Measurements from ENCODE around the gene NYAP2.

Gene NYAP2

GRCh38 chr2:225531559-225531958 lies 132.0 kb downstream of the NYAP2 start:
- H3K4me3 ChIP-seq (ENCODE audit: insufficient read depth, low read depth, low read length, poor library complexity, severe bottlenecking), result no peak overlapping the region
- H3K4me1 ChIP-seq (ENCODE audit: control insufficient read depth, insufficient read depth, low read length, poor library complexity, severe bottlenecking), result no peaks in the 10 kb centered on the region
- no peak for DNase-seq
- no peaks in the 10 kb centered on the region for H3K27me3 ChIP-seq (replicated peaks; ENCODE audit: control insufficient read depth, insufficient read depth, low read length, poor library complexity, severe bottlenecking)
- H3K36me3 ChIP-seq (ENCODE audit: control insufficient read depth, insufficient read depth, low read length), result no peaks in the 10 kb centered on the region
- no peak overlapping the region for H3K27ac ChIP-seq (ENCODE audit: insufficient read depth, low read length, poor library complexity, severe bottlenecking)
- no peaks in the 10 kb centered on the region for H3K9me3 ChIP-seq (ENCODE audit: control insufficient read depth, low read length)

GRCh38 chr2:225532096-225532495 lies 132.6 kb downstream of the NYAP2 start:
- no peaks in the 10 kb centered on the region for H3K36me3 ChIP-seq (ENCODE audit: control insufficient read depth, insufficient read depth, low read length)
- no peaks in the 10 kb centered on the region for H3K9me3 ChIP-seq (ENCODE audit: control insufficient read depth, low read length)
- H3K27me3 ChIP-seq (replicated peaks; ENCODE audit: control insufficient read depth, insufficient read depth, low read length, poor library complexity, severe bottlenecking), result no peaks in the 10 kb centered on the region
- no peaks in the 10 kb centered on the region for H3K4me1 ChIP-seq (ENCODE audit: control insufficient read depth, insufficient read depth, low read length, poor library complexity, severe bottlenecking)
- no peak overlapping the region for H3K27ac ChIP-seq (ENCODE audit: insufficient read depth, low read length, poor library complexity, severe bottlenecking)
- H3K4me3 ChIP-seq (ENCODE audit: insufficient read depth, low read depth, low read length, poor library complexity, severe bottlenecking), result no peak overlapping the region
- DNase-seq, result no peak

- H3K4me1 ChIP-seq (ENCODE audit: control insufficient read depth, insufficient read depth, low read length, poor library complexity, severe bottlenecking), result no peaks in the 10 kb centered on the region
- no peak for DNase-seq
- H3K27ac ChIP-seq (ENCODE audit: insufficient read depth, low read length, poor library complexity, severe bottlenecking), result no peak overlapping the region
- H3K9me3 ChIP-seq (ENCODE audit: control insufficient read depth, low read length), result no peaks in the 10 kb centered on the region
- H3K27me3 ChIP-seq (replicated peaks; ENCODE audit: control insufficient read depth, insufficient read depth, low read length, poor library complexity, severe bottlenecking), result no peaks in the 10 kb centered on the region
- no peak overlapping the region for H3K4me3 ChIP-seq (ENCODE audit: insufficient read depth, low read depth, low read length, poor library complexity, severe bottlenecking)
- H3K36me3 ChIP-seq (ENCODE audit: control insufficient read depth, insufficient read depth, low read length), result no peaks in the 10 kb centered on the region
These were observed 134.5 kb downstream of the NYAP2 start for GRCh38 chr2:225534037-225534436.

GRCh38 chr2:225534697-225535096 lies 135.2 kb downstream of the NYAP2 start:
- H3K27me3 ChIP-seq (replicated peaks; ENCODE audit: control insufficient read depth, insufficient read depth, low read length, poor library complexity, severe bottlenecking), result no peaks in the 10 kb centered on the region
- H3K36me3 ChIP-seq (ENCODE audit: control insufficient read depth, insufficient read depth, low read length), result no peaks in the 10 kb centered on the region

GRCh38 chr2:225536036-225536435 lies 136.5 kb downstream of the NYAP2 start:
- no peak overlapping the region for H3K4me3 ChIP-seq (ENCODE audit: insufficient read depth, low read depth, low read length, poor library complexity, severe bottlenecking)
- no peak for DNase-seq
- H3K9me3 ChIP-seq (ENCODE audit: control insufficient read depth, low read length), result no peaks in the 10 kb centered on the region

More at GRCh38 chr2:225534697-225535096, 135.2 kb downstream of the NYAP2 start:
- no peak for DNase-seq
- no peak overlapping the region for H3K27ac ChIP-seq (ENCODE audit: insufficient read depth, low read length, poor library complexity, severe bottlenecking)
- no peak overlapping the region for H3K4me3 ChIP-seq (ENCODE audit: insufficient read depth, low read depth, low read length, poor library complexity, severe bottlenecking)
- H3K9me3 ChIP-seq (ENCODE audit: control insufficient read depth, low read length), result no peaks in the 10 kb centered on the region
- no peaks in the 10 kb centered on the region for H3K4me1 ChIP-seq (ENCODE audit: control insufficient read depth, insufficient read depth, low read length, poor library complexity, severe bottlenecking)

GRCh38 chr2:225543626-225544025 lies 144.1 kb downstream of the NYAP2 start:
- no peaks in the 10 kb centered on the region for H3K27me3 ChIP-seq (replicated peaks; ENCODE audit: control insufficient read depth, insufficient read depth, low read length, poor library complexity, severe bottlenecking)
- no peak overlapping the region for H3K27ac ChIP-seq (ENCODE audit: insufficient read depth, low read length, poor library complexity, severe bottlenecking)
- no peaks in the 10 kb centered on the region for H3K4me1 ChIP-seq (ENCODE audit: control insufficient read depth, insufficient read depth, low read length, poor library complexity, severe bottlenecking)
- no peaks in the 10 kb centered on the region for H3K9me3 ChIP-seq (ENCODE audit: control insufficient read depth, low read length)
- no peak for DNase-seq
- no peak overlapping the region for H3K4me3 ChIP-seq (ENCODE audit: insufficient read depth, low read depth, low read length, poor library complexity, severe bottlenecking)
- H3K36me3 ChIP-seq (ENCODE audit: control insufficient read depth, insufficient read depth, low read length), result no peaks in the 10 kb centered on the region

More at GRCh38 chr2:225536036-225536435, 136.5 kb downstream of the NYAP2 start:
- Histone ChIP-seq H3K27ac (ENCODE audit: insufficient read depth, low read length, poor library complexity, severe bottlenecking) (no peak overlapping the region), H3K27me3 (replicated peaks; ENCODE audit: control insufficient read depth, insufficient read depth, low read length, poor library complexity, severe bottlenecking) (no peaks in the 10 kb centered on the region), H3K36me3 (ENCODE audit: control insufficient read depth, insufficient read depth, low read length) (no peaks in the 10 kb centered on the region), H3K4me1 (ENCODE audit: control insufficient read depth, insufficient read depth, low read length, poor library complexity, severe bottlenecking) (no peaks in the 10 kb centered on the region)

- Histone ChIP-seq H3K27me3 (replicated peaks; ENCODE audit: control insufficient read depth, insufficient read depth, low read length, poor library complexity, severe bottlenecking) (peaks cover 2% of the 10 kb centered on the region), H3K9me3 (ENCODE audit: control insufficient read depth, low read length) (no peaks in the 10 kb centered on the region), H3K27ac (ENCODE audit: insufficient read depth, low read length, poor library complexity, severe bottlenecking) (no peak overlapping the region), H3K36me3 (ENCODE audit: control insufficient read depth, insufficient read depth, low read length) (no peaks in the 10 kb centered on the region), H3K4me1 (ENCODE audit: control insufficient read depth, insufficient read depth, low read length, poor library complexity, severe bottlenecking) (no peaks in the 10 kb centered on the region), H3K4me3 (ENCODE audit: insufficient read depth, low read depth, low read length, poor library complexity, severe bottlenecking) (no peak overlapping the region)
- DNase-seq, result no peak
These were observed 157.0 kb downstream of the NYAP2 start for GRCh38 chr2:225556461-225556860.

- H3K27ac ChIP-seq (ENCODE audit: insufficient read depth, low read length, poor library complexity, severe bottlenecking), result no peak overlapping the region
- DNase-seq, result no peak
- H3K4me3 ChIP-seq (ENCODE audit: insufficient read depth, low read depth, low read length, poor library complexity, severe bottlenecking), result no peak overlapping the region
- H3K27me3 ChIP-seq (replicated peaks; ENCODE audit: control insufficient read depth, insufficient read depth, low read length, poor library complexity, severe bottlenecking), result peaks cover 2% of the 10 kb centered on the region
- H3K4me1 ChIP-seq (ENCODE audit: control insufficient read depth, insufficient read depth, low read length, poor library complexity, severe bottlenecking), result no peaks in the 10 kb centered on the region
- no peaks in the 10 kb centered on the region for H3K36me3 ChIP-seq (ENCODE audit: control insufficient read depth, insufficient read depth, low read length)
- H3K9me3 ChIP-seq (ENCODE audit: control insufficient read depth, low read length), result no peaks in the 10 kb centered on the region
These were observed 159.0 kb downstream of the NYAP2 start for GRCh38 chr2:225558399-225559071.

GRCh38 chr2:225559072-225559415 lies 159.5 kb downstream of the NYAP2 start:
- Histone ChIP-seq H3K9me3 (ENCODE audit: control insufficient read depth, low read length) (no peaks in the 10 kb centered on the region), H3K27me3 (replicated peaks; ENCODE audit: control insufficient read depth, insufficient read depth, low read length, poor library complexity, severe bottlenecking) (peaks cover 2% of the 10 kb centered on the region), H3K36me3 (ENCODE audit: control insufficient read depth, insufficient read depth, low read length) (no peaks in the 10 kb centered on the region), H3K4me1 (ENCODE audit: control insufficient read depth, insufficient read depth, low read length, poor library complexity, severe bottlenecking) (no peaks in the 10 kb centered on the region), H3K4me3 (ENCODE audit: insufficient read depth, low read depth, low read length, poor library complexity, severe bottlenecking) (no peak overlapping the region), H3K27ac (ENCODE audit: insufficient read depth, low read length, poor library complexity, severe bottlenecking) (no peak overlapping the region)
- no peak for DNase-seq

GRCh38 chr2:225566798-225567197 lies 167.3 kb downstream of the NYAP2 start:
- Histone ChIP-seq H3K9me3 (ENCODE audit: control insufficient read depth, low read length) (no peaks in the 10 kb centered on the region), H3K4me3 (ENCODE audit: insufficient read depth, low read depth, low read length, poor library complexity, severe bottlenecking) (no peak overlapping the region), H3K36me3 (ENCODE audit: control insufficient read depth, insufficient read depth, low read length) (no peaks in the 10 kb centered on the region), H3K4me1 (ENCODE audit: control insufficient read depth, insufficient read depth, low read length, poor library complexity, severe bottlenecking) (no peaks in the 10 kb centered on the region), H3K27ac (ENCODE audit: insufficient read depth, low read length, poor library complexity, severe bottlenecking) (no peak overlapping the region), H3K27me3 (replicated peaks; ENCODE audit: control insufficient read depth, insufficient read depth, low read length, poor library complexity, severe bottlenecking) (no peaks in the 10 kb centered on the region)
- DNase-seq, result no peak
